Osteoblast (primary cell): ENCODE results near the gene DLG2. TPM values are rescaled to one million over a fixed set of nuclear protein-coding genes. Genes with fewer than 3 reads are reported as not detected.

Source experiments
- DNase-seq: peaks from one replicate; pipeline ENCODE4 v3.0.0; 2011; ENCODE audit warnings: low spot score, mixed read lengths; ENCODE audit not compliant: insufficient read length; ENCODE audit errors: missing footprints
- H2AFZ ChIP-seq: 2 replicates; pipeline ENCODE4 v1.6.0; 2011; ENCODE audit warnings: mild to moderate bottlenecking, low read length
- H3K27ac ChIP-seq: 2 replicates; pipeline ENCODE4 v1.5.1; 2011; ENCODE audit warnings: mild to moderate bottlenecking, low read depth, low read length, moderate library complexity
- H3K27me3 ChIP-seq: 2 replicates; pipeline ENCODE4 v1.6.0; 2012; ENCODE audit warnings: mild to moderate bottlenecking, control low read depth, inconsistent platforms, low read length, moderate library complexity; ENCODE audit not compliant: insufficient read depth
- H3K36me3 ChIP-seq: 2 replicates; pipeline ENCODE4 v1.5.1; 2011; ENCODE audit warnings: mild to moderate bottlenecking, low read length, control low read depth, moderate library complexity; ENCODE audit not compliant: insufficient read depth
- H3K4me1 ChIP-seq: 2 replicates; pipeline ENCODE4 v1.5.1; 2011; ENCODE audit warnings: mild to moderate bottlenecking, low read length, control low read depth, moderate library complexity; ENCODE audit not compliant: insufficient read depth
- H3K4me2 ChIP-seq: 2 replicates; pipeline ENCODE4 v1.6.0; 2011; ENCODE audit warnings: mild to moderate bottlenecking, low read length; ENCODE audit not compliant: insufficient read depth
- H3K4me3 ChIP-seq: fragments of 200-600 bp; sonication (generic); 3 replicates; pipeline ENCODE4 v1.5.1; 2012; ENCODE audit warnings: mild to moderate bottlenecking, low read length, inconsistent platforms; ENCODE audit not compliant: insufficient read depth
- H3K79me2 ChIP-seq: 2 replicates; pipeline ENCODE4 v1.6.0; 2012; ENCODE audit warnings: mild to moderate bottlenecking, low read length, control low read depth, inconsistent platforms; ENCODE audit not compliant: insufficient read depth
- H3K9me3 ChIP-seq: 2 replicates; pipeline ENCODE4 v1.5.1; 2011; ENCODE audit warnings: low read depth, low read length, control low read depth
- H4K20me1 ChIP-seq: 2 replicates; pipeline ENCODE4 v1.6.0; 2012; ENCODE audit warnings: mild to moderate bottlenecking, low read length, control low read depth; ENCODE audit not compliant: insufficient read depth
- CTCF ChIP-seq: IDR thresholded peaks from 2 replicates; pipeline ENCODE4 v1.5.1; 2011; ENCODE audit warnings: mild to moderate bottlenecking, low read depth, low read length, moderate library complexity; ENCODE audit errors: extremely low read depth
- total RNA-seq: library from RNA; depleted of rRNA; stranded (reverse); fragments of >200 nt; gene quantifications from 2 replicates; pipeline ENCODE4 v1.2.3, GENCODE V29; 2012

The DLG2 gene
- total RNA-seq, 1 donor = 3.3 TPM

- H3K4me2 ChIP-seq = no peak overlapping the region
- H3K9me3 ChIP-seq = no peaks in the 10 kb centered on the region
- DNase-seq = no peak
- H3K79me2 ChIP-seq = no peaks in the 10 kb centered on the region
- H3K27me3 ChIP-seq = no peaks in the 10 kb centered on the region
- no peak overlapping the region for H3K27ac ChIP-seq
- no peak overlapping the region for H3K4me3 ChIP-seq
- no peaks in the 10 kb centered on the region for H4K20me1 ChIP-seq
- TF ChIP-seq CTCF = no peak
- no peaks in the 10 kb centered on the region for H3K4me1 ChIP-seq
- no peak overlapping the region for H2AFZ ChIP-seq
- H3K36me3 ChIP-seq = no peaks in the 10 kb centered on the region
Observed at GRCh38 chr11:84270466-84270865, 1356.7 kb downstream of the DLG2 start.

DNA sequence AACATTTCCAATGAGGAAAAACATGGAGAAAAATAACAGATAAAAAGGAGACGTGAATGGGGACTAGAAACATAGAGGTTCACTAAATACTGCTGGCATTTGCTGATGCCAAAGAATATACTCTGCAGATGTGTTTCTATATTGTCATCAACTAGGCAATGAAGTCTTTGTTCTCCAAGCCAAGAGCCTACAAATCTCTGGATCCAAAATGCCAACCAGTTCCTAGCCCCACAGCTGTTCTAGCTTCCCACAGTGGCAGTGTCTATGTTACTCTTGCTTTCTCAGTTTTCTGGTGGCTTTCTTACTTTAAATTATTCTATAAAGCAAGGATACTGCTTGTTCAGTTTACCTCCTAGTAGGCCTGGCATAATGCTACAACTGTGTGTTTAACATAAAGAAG, 1363.1 kb downstream of the DLG2 start:
- Histone ChIP-seq H3K4me1 (no peaks in the 10 kb centered on the region), H4K20me1 (no peaks in the 10 kb centered on the region), H3K79me2 (no peaks in the 10 kb centered on the region), H3K27me3 (no peaks in the 10 kb centered on the region), H3K9me3 (no peaks in the 10 kb centered on the region), H3K36me3 (no peaks in the 10 kb centered on the region), H3K4me3 (no peak overlapping the region), H2AFZ (no peak overlapping the region), H3K4me2 (no peak overlapping the region), H3K27ac (no peak overlapping the region)
- no peak for DNase-seq
- no peak for TF ChIP-seq CTCF

GRCh38 chr11:84261707-84262106, 1365.4 kb downstream of the DLG2 start:
- H4K20me1 ChIP-seq = no peaks in the 10 kb centered on the region
- no peak for TF ChIP-seq CTCF
- H3K4me2 ChIP-seq = no peak overlapping the region
- H3K9me3 ChIP-seq = no peaks in the 10 kb centered on the region
- no peak overlapping the region for H3K4me3 ChIP-seq
- H3K79me2 ChIP-seq = no peaks in the 10 kb centered on the region
- H3K27ac ChIP-seq = no peak overlapping the region
- no peaks in the 10 kb centered on the region for H3K36me3 ChIP-seq
- no peaks in the 10 kb centered on the region for H3K27me3 ChIP-seq
- H3K4me1 ChIP-seq = no peaks in the 10 kb centered on the region
- no peak overlapping the region for H2AFZ ChIP-seq
- no peak for DNase-seq

- H3K79me2 ChIP-seq = no peaks in the 10 kb centered on the region
- no peaks in the 10 kb centered on the region for H4K20me1 ChIP-seq
- no peak overlapping the region for H3K4me3 ChIP-seq
- DNase-seq = no peak
- no peaks in the 10 kb centered on the region for H3K4me1 ChIP-seq
- no peak for TF ChIP-seq CTCF
- no peak overlapping the region for H3K4me2 ChIP-seq
- H2AFZ ChIP-seq = no peak overlapping the region
- no peak overlapping the region for H3K27ac ChIP-seq
- H3K9me3 ChIP-seq = no peaks in the 10 kb centered on the region
- H3K36me3 ChIP-seq = no peaks in the 10 kb centered on the region
- H3K27me3 ChIP-seq = no peaks in the 10 kb centered on the region
Observed at GRCh38 chr11:84260862-84261261, 1366.3 kb downstream of the DLG2 start.
